Esophagus squamous epithelium (tissue), 5 donors: ENCODE results near the gene WRAP73. TPM values are rescaled to one million over a fixed set of nuclear protein-coding genes. Genes with fewer than 3 reads are reported as not detected.
"Not testable (repeated sequence)": the region's sequence is repeated elsewhere in the genome, so short reads cannot be mapped to it uniquely, and the experiment has no call there.

Experiments
- DNase-seq: peaks from one replicate; lab custom pipeline; 2025; lab: John Stamatoyannopoulos, UW
- H3K27ac ChIP-seq, 4 donors: fragments of 200-600 bp; sonication (generic); one replicate each; pipeline ENCODE4 v1.5.1; 2016 to 2019; ENCODE audit warnings: mild to moderate bottlenecking in 1 of 4
- H3K27me3 ChIP-seq, 4 donors: fragments of 200-600 bp; sonication (generic); 1 replicate in 3 of 4; 2 replicates in 1 of 4; pipeline versions ENCODE4 v1.5.1 to v1.6.0; 2017 to 2021; ENCODE audit warnings: antibody characterized with exemption in 1 of 4
- H3K36me3 ChIP-seq, 3 donors: fragments of 200-600 bp; sonication (generic); one replicate each; pipeline ENCODE4 v1.5.1; 2016 to 2019
- H3K4me1 ChIP-seq, 3 donors: fragments of 200-600 bp; sonication (generic); one replicate each; pipeline ENCODE4 v1.5.1; 2017 to 2019
- H3K4me3 ChIP-seq, 4 donors: fragments of 200-600 bp; sonication (generic); 1 replicate in 3 of 4; 2 replicates in 1 of 4; pipeline ENCODE4 v1.5.1; 2016 to 2019; ENCODE audit warnings: mild to moderate bottlenecking in 2 of 4, moderate library complexity in 1 of 4
- H3K9me3 ChIP-seq, 3 donors: fragments of 200-600 bp; sonication (generic); one replicate each; pipeline ENCODE4 v1.5.1; 2016 to 2019
- CTCF ChIP-seq, 6 experiments: fragments of 450-650 bp in 4 of 6; fragments of 200-600 bp in 2 of 6; sonication (generic) in 2 of 6; IDR thresholded peaks; one replicate each; pipeline ENCODE4 v1.5.1; 2016 to 2019; ENCODE audit warnings: antibody characterized with exemption in 6 of 6, mild to moderate bottlenecking in 4 of 6, moderate library complexity in 4 of 6
- POLR2A ChIP-seq, 4 donors: fragments of 450-650 bp; IDR thresholded peaks; one replicate each; pipeline ENCODE4 v1.6.1; 2017; ENCODE audit warnings: antibody characterized with exemption in 4 of 4, mild to moderate bottlenecking in 4 of 4, moderate library complexity in 3 of 4
- WGBS, 2 donors: methylation state at CpG; one replicate each; pipeline ENCODE4 v1.1.5; 2018; 5-methylcytosine and 5-hydroxymethylcytosine counted together
- intact Hi-C: fragments of 100-400 bp; cut with DNase I; formaldehyde crosslinking; loops from one replicate; pipeline ENCODE4 v1.15.0; 2022
- total RNA-seq, 4 donors: library from RNA; depleted of rRNA; stranded (reverse); fragments of >200 nt; gene quantifications; one replicate each; pipeline ENCODE4 v1.1.0, GENCODE V29; 2016
- donor health status: DM: yes; HTN: yes; CAD: no.

Gene WRAP73
- total RNA-seq, 4 donors from 2014 or later, result 7.6 to 17.2 (median 11.8) TPM

DNA sequence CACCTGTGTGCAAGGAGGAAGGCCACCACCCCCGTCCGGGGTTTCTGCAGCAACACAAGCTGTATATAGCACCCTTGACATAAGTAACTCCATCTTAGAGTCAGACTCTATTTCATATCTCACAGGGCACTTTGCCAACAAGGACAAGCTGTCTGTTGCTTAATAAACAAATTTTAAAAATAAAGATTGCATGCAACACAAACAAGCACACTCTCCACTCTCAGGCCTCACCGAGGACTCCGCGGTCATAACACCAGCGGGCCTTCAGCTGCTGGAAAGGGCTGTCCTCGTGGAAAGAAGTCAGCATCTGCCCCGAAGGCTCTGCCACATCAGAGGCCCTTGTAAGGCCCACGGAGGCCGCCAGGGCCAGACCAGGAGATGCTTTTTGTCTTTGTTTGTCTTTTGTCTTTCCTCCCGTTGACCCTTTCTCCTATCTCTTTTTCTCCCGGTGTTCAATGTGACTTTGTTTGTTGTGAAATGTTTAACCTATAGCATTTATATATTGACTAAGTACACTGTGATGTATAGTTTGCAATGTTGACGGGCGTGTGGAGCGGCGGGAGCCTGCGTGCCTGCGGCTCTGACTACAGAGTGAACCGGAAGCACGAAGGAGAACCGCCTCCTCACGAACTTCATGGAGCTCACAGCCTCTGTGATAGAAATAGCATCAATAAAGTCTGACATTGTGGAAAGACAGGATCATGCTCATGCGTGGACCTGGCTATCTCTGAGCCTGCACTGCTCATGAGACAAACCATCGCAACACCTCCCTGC, 62.7 kb downstream of the WRAP73 start:
- peaks cover 0 to 21% (median 0%) of the 10 kb centered on the region in 4 donors for H3K27me3 ChIP-seq
- intact Hi-C loops, result no loop called here
- no peaks in the 10 kb centered on the region for H3K36me3 ChIP-seq
- TF ChIP-seq POLR2A (IDR thresholded peaks at IDR 0.05) (no peak), CTCF (IDR thresholded peaks at IDR 0.05) (no peak)
- no peaks in the 10 kb centered on the region for H3K4me1 ChIP-seq
- H3K9me3 ChIP-seq, result no peaks in the 10 kb centered on the region
- DNase-seq, result no peak
- 58 to 70% methylated on average over 18 to 24 of the region's 24 CpGs for WGBS, 2 donors
- no peak overlapping the region for H3K4me3 ChIP-seq
- no peak overlapping the region for H3K27ac ChIP-seq

GRCh38 chr1:3585940-3586568, 63.8 kb downstream of the WRAP73 start:
- Histone ChIP-seq H3K9me3 (no peaks in the 10 kb centered on the region), H3K4me3 (no peak overlapping the region), H3K27ac (no peak overlapping the region), H3K4me1 (no peaks in the 10 kb centered on the region), H3K27me3 (peaks cover 0 to 28% (median 0%) of the 10 kb centered on the region in 4 donors), H3K36me3 (no peaks in the 10 kb centered on the region)
- DNase-seq, result no peak
- WGBS, 2 donors, result 61 to 65% methylated on average over 15 to 16 of the region's 19 CpGs
- intact Hi-C loops, result no loop called here
- TF ChIP-seq CTCF (IDR thresholded peaks at IDR 0.05) (no peak), POLR2A (IDR thresholded peaks at IDR 0.05) (no peak)

DNA sequence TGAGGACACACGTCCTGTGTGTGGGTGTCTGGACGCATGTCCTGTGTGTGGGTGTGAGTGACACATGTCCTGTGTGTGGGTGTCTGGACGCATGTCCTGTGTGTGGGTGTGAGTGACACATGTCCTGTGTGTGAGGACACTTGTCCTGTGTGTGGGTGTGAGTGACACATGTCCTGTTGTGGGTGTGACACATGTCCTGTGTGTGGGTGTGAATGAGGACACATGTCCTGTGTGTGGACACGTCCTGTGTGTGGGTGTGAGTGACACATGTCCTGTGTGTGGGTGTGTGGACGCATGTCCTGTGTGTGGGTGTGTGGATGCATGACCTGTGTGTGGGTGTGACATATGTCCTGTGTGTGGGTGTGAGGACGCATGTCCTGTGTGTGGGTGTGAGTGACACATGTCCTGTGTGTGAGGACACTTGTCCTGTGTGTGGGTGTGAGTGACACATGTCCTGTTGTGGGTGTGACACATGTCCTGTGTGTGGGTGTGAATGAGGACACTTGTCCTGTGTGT, 64.5 kb downstream of the WRAP73 start:
- intact Hi-C loops, DNase-seq, H3K36me3 ChIP-seq, H3K27ac ChIP-seq, H3K9me3 ChIP-seq, H3K4me1 ChIP-seq, H3K4me3 ChIP-seq: not testable (repeated sequence)
- H3K27me3 ChIP-seq, result peaks cover 0 to 26% (median 0%) of the 10 kb centered on the region in 4 donors
- 38 to 55% methylated on average over 6 of the region's 6 CpGs for WGBS, 2 donors

DNA sequence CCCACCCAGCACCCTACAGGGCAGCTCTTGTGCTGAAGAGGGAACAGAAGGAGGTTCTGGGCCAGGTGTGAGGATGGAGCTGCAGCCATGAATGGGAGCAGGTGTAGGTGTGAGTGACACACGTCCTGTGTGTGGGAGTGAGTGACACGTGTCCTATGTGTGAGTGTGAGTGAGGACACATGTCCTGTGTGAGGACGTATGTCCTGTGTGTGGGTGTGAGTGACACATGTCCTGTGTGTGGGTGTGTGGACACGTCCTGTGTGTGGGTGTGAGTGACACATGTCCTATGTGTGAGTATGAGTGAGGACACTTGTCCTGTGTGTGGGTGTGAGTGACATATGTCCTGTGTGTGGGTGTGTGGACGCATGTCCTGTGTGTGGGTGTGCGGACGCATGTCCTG, 65.0 kb downstream of the WRAP73 start:
- Histone ChIP-seq H3K4me1 (no peaks in the 10 kb centered on the region), H3K9me3 (no peaks in the 10 kb centered on the region), H3K4me3 (no peak overlapping the region), H3K36me3 (no peaks in the 10 kb centered on the region), H3K27me3 (peaks cover 0 to 25% (median 0%) of the 10 kb centered on the region in 4 donors), H3K27ac (no peak overlapping the region)
- TF ChIP-seq POLR2A (IDR thresholded peaks at IDR 0.05), result no peak
- no peak for TF ChIP-seq CTCF (IDR thresholded peaks at IDR 0.05)
- no peak for DNase-seq
- intact Hi-C loops, result no loop called here
- WGBS, 2 donors, result 66 to 78% methylated on average over 7 of the region's 7 CpGs

DNA sequence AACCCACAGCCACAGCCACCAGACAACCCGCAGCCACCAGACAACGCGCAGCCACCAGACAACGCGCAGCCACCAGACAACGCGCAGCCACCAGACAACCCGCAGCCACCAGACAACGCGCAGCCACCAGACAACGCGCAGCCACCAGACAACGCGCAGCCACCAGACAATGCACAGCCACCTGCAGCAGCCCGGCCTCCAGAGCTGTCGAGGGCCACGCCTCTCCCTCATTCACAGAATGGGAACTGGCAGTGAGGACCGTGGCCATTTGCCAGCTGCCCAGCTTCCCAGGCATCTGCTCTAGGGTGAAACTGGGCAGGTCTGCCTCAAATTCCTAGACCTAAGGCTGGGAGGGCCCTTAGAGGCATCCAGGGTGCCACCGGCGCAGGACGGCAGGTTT, 66.2 kb downstream of the WRAP73 start:
- DNase-seq, H3K9me3 ChIP-seq, H3K36me3 ChIP-seq, intact Hi-C loops, H3K4me3 ChIP-seq, H3K4me1 ChIP-seq, H3K27ac ChIP-seq: not testable (repeated sequence)
- WGBS, 2 donors, result 44 to 88% methylated on average over 5 to 8 of the region's 21 CpGs
- H3K27me3 ChIP-seq, result peaks cover 0 to 35% (median 0%) of the 10 kb centered on the region in 4 donors
